CD14-positive monocyte (primary cell): ENCODE measurements around the gene CUX1. TPM values are rescaled to one million over a fixed set of nuclear protein-coding genes. Genes with fewer than 3 reads are reported as not detected.

ENCODE experiments used
- DNase-seq, 3 donors: peaks; one replicate each; pipeline ENCODE4 v3.0.0-alpha.2; 2011 to 2022
- H2AFZ ChIP-seq: 2 replicates; pipeline ENCODE4 v1.6.0; 2012; ENCODE audit warnings: mild to moderate bottlenecking, low read depth, low read length, inconsistent platforms; ENCODE audit not compliant: insufficient read depth, poor library complexity, severe bottlenecking
- H3K27ac ChIP-seq, 2 donors: 1 replicate in 1 of 2; 2 replicates in 1 of 2; pipeline ENCODE4 v1.5.1; 2012 to 2013; ENCODE audit warnings: low read length in 2 of 2, control low read depth in 1 of 2, inconsistent platforms in 1 of 2, low read depth in 1 of 2, mild to moderate bottlenecking in 1 of 2
- H3K27me3 ChIP-seq, 2 donors: one replicate each; pipeline versions ENCODE4 v1.6.0 to v1.6.1; 2011 to 2013; ENCODE audit warnings: low read length in 2 of 2; ENCODE audit not compliant: control insufficient read depth in 2 of 2, insufficient read depth in 2 of 2
- H3K36me3 ChIP-seq, 2 donors: replicated peaks in 1 of 2; 1 replicate in 1 of 2; 2 replicates in 1 of 2; pipeline versions ENCODE4 v1.5.1 to v1.6.1; 2012 to 2013; ENCODE audit warnings: low read length in 2 of 2, control low read depth in 1 of 2, inconsistent platforms in 1 of 2, mild to moderate bottlenecking in 1 of 2; ENCODE audit not compliant: insufficient read depth in 2 of 2, control insufficient read depth in 1 of 2
- H3K4me1 ChIP-seq, 2 donors: 1 replicate in 1 of 2; 2 replicates in 1 of 2; pipeline versions ENCODE4 v1.5.1 to v1.6.1; 2012 to 2013; ENCODE audit warnings: low read length in 2 of 2, control low read depth in 1 of 2, inconsistent platforms in 1 of 2, mild to moderate bottlenecking in 1 of 2, moderate library complexity in 1 of 2; ENCODE audit not compliant: insufficient read depth in 2 of 2, control insufficient read depth in 1 of 2
- H3K4me2 ChIP-seq: replicated peaks from 2 replicates; pipeline ENCODE3; 2012; ENCODE audit warnings: low read length, moderate library complexity, mild to moderate bottlenecking; ENCODE audit not compliant: poor library complexity, severe bottlenecking; ENCODE audit errors: extremely low read depth
- H3K4me3 ChIP-seq, 3 experiments: fragments of 200-600 bp in 1 of 3; sonication (generic) in 1 of 3; replicated peaks in 1 of 3; 1 replicate in 2 of 3; 2 replicates in 1 of 3; pipeline ENCODE4 v1.5.1; 2011 to 2013; ENCODE audit warnings: low read length in 3 of 3, mild to moderate bottlenecking in 3 of 3, control low read depth in 2 of 3, low read depth in 2 of 3, inconsistent platforms in 1 of 3, moderate library complexity in 1 of 3
- H3K79me2 ChIP-seq: 2 replicates; pipeline ENCODE4 v1.6.0; 2012; ENCODE audit warnings: mild to moderate bottlenecking, control low read depth, inconsistent platforms, low read length, moderate library complexity; ENCODE audit not compliant: insufficient read depth
- H3K9ac ChIP-seq: 2 replicates; pipeline ENCODE4 v1.6.0; 2017; ENCODE audit warnings: low read length, mild to moderate bottlenecking; ENCODE audit not compliant: insufficient read depth, poor library complexity, severe bottlenecking
- H3K9me3 ChIP-seq, 2 donors: replicated peaks in 1 of 2; 1 replicate in 1 of 2; 2 replicates in 1 of 2; pipeline versions ENCODE4 v1.5.1 to v1.6.1; 2012 to 2013; ENCODE audit warnings: low read length in 2 of 2, control low read depth in 1 of 2; ENCODE audit not compliant: control insufficient read depth in 1 of 2, insufficient read depth in 1 of 2
- H4K20me1 ChIP-seq: 2 replicates; pipeline ENCODE4 v1.6.0; 2012; ENCODE audit warnings: mild to moderate bottlenecking, low read length, control low read depth, moderate library complexity; ENCODE audit not compliant: insufficient read depth
- H3K27ac Mint-ChIP-seq, 7 donors: one replicate each; pipeline ENCODE4 v1.8.0; 2020; ENCODE audit warnings: mild to moderate bottlenecking in 7 of 7, mixed read lengths in 7 of 7, moderate library complexity in 6 of 7, inconsistent platforms in 2 of 7
- H3K27me3 Mint-ChIP-seq, 3 donors: one replicate each; pipeline ENCODE4 v1.8.0; 2021 to 2022; ENCODE audit warnings: low read depth in 3 of 3, mild to moderate bottlenecking in 3 of 3, mixed read lengths in 3 of 3, moderate library complexity in 3 of 3, inconsistent platforms in 1 of 3
- H3K36me3 Mint-ChIP-seq, 2 donors: one replicate each; pipeline ENCODE4 v1.8.0; 2020; ENCODE audit warnings: mixed read lengths in 2 of 2, inconsistent platforms in 1 of 2, mild to moderate bottlenecking in 1 of 2
- H3K4me1 Mint-ChIP-seq: one replicate; pipeline ENCODE4 v1.8.0; 2020; ENCODE audit warnings: mild to moderate bottlenecking, mixed read lengths
- H3K4me3 Mint-ChIP-seq, 2 donors: one replicate each; pipeline ENCODE4 v1.8.0; 2020; ENCODE audit warnings: mild to moderate bottlenecking in 2 of 2, mixed read lengths in 2 of 2, moderate library complexity in 1 of 2
- H3K9me3 Mint-ChIP-seq, 7 donors: one replicate each; pipeline ENCODE4 v1.8.0; 2020 to 2022; ENCODE audit warnings: mixed read lengths in 7 of 7, mild to moderate bottlenecking in 6 of 7, moderate library complexity in 6 of 7, inconsistent platforms in 2 of 7
- CTCF ChIP-seq: fragments of 200-600 bp; IDR thresholded peaks from one replicate; pipeline ENCODE4 v1.8.0; 2022; ENCODE audit warnings: antibody characterized with exemption, mild to moderate bottlenecking
- WGBS: methylation state at CpG from one replicate; pipeline ENCODE4 v1.1.5; 2013; ENCODE audit warnings: missing lambda C conversion rate; ENCODE audit not compliant: insufficient coverage; 5-methylcytosine and 5-hydroxymethylcytosine counted together
- intact Hi-C, 2 donors: fragments of 100-400 bp; cut with micrococcal nuclease; formaldehyde crosslinking; loops; one replicate each; pipeline versions ENCODE4 v1.15.0 to v1.15.1; 2023
- polyA plus RNA-seq, 3 donors: library from polyadenylated mRNA; depleted of rRNA in 1 of 3; unstranded in 2 of 3; stranded (reverse) in 1 of 3; fragments of 300-500 nt in 2 of 3; fragments of >200 nt in 1 of 3; fragmentation: Illumina TruSeq in 2 of 3; gene quantifications; 1 replicate in 2 of 3; 2 replicates in 1 of 3; pipeline ENCODE4 v1.2.3, GENCODE V29; 2012 to 2021

CUX1 gene
- polyA plus RNA-seq, 3 donors = 17.6 to 38.0 (median 28.0) TPM

- peaks cover 17% of the 10 kb centered on the region for H3K4me1 Mint-ChIP-seq
- H3K27me3 ChIP-seq = no peaks in the 10 kb centered on the region
- H2AFZ ChIP-seq = peak overlapping the region; percentile 10
- H3K27me3 Mint-ChIP-seq = peaks cover 2 to 10% (median 2%) of the 10 kb centered on the region in 3 donors
- peak overlapping the region in 5 of 7 donors; percentile 36 to 74 (median 65) for H3K27ac Mint-ChIP-seq
- no peak overlapping the region for H3K9ac ChIP-seq
- peak overlapping the region; percentile 34 to 79 for H3K4me3 Mint-ChIP-seq
- H3K27ac ChIP-seq = no peak overlapping the region
- H3K36me3 ChIP-seq = no peaks in the 10 kb centered on the region
- H3K9me3 Mint-ChIP-seq = no peaks in the 10 kb centered on the region
- H3K9me3 ChIP-seq = no peaks in the 10 kb centered on the region
- H3K4me2 ChIP-seq = peak overlapping the region; percentile 26
- no peaks in the 10 kb centered on the region for H3K79me2 ChIP-seq
- peaks cover 0 to 4% of the 10 kb centered on the region in 2 donors for H3K36me3 Mint-ChIP-seq
- peaks cover 4% of the 10 kb centered on the region for H4K20me1 ChIP-seq
- DNase-seq = peak in 2 of 3 donors; percentile 50 to 63
- TF ChIP-seq CTCF = peak; percentile 90
- intact Hi-C loops = loop anchor here (1.0 to 10.0 kb wide), 5 partner anchors 111 to 915 kb away; partner anchors contain the start of genes ALKBH4 (in 1 of the 2), COL26A1 (in 1 of the 2) and LRWD1 (in 1 of the 2)
- peaks cover 14 to 22% of the 10 kb centered on the region in 2 donors for H3K4me1 ChIP-seq
- peak overlapping the region in 1 of 3 experiments; percentile 6 for H3K4me3 ChIP-seq
- WGBS = 50% methylated on average over 14 of the region's 23 CpGs
Observed at GRCh38 chr7:102279537-102280400, 462.3 kb downstream of the CUX1 start.

GRCh38 chr7:102280521-102280920 lies 463.1 kb downstream of the CUX1 start:
- no peak for TF ChIP-seq CTCF
- H4K20me1 ChIP-seq = peaks cover 5% of the 10 kb centered on the region
- Mint-ChIP-seq H3K4me1 (peaks cover 25% of the 10 kb centered on the region), H3K27me3 (peaks cover 0 to 12% (median 2%) of the 10 kb centered on the region in 3 donors), H3K9me3 (no peaks in the 10 kb centered on the region), H3K27ac (no peak overlapping the region), H3K4me3 (no peak overlapping the region), H3K36me3 (no peaks in the 10 kb centered on the region)
- no peak overlapping the region for H2AFZ ChIP-seq
- no peaks in the 10 kb centered on the region for H3K9me3 ChIP-seq
- peaks cover 6% of the 10 kb centered on the region for H3K79me2 ChIP-seq
- H3K4me1 ChIP-seq = peaks cover 22 to 29% of the 10 kb centered on the region in 2 donors
- intact Hi-C loops = loop anchor here (10.0 kb wide), 2 partner anchors 174 to 184 kb away; partner anchors contain the start of genes ALKBH4 (in 1 of the 2) and LRWD1 (in 1 of the 2)
- H3K4me2 ChIP-seq = no peak overlapping the region
- no peaks in the 10 kb centered on the region for H3K27me3 ChIP-seq
- WGBS = 98% methylated on average over 4 of the region's 5 CpGs
- no peak overlapping the region for H3K4me3 ChIP-seq
- no peaks in the 10 kb centered on the region for H3K36me3 ChIP-seq
- no peak for DNase-seq
- H3K27ac ChIP-seq = no peak overlapping the region
- H3K9ac ChIP-seq = no peak overlapping the region
